ENCODE results near the gene DRAP1.
A peak's percentile ranks its signal among the peaks of the same experiment; 100 is the strongest.

The DRAP1 gene, protein sequence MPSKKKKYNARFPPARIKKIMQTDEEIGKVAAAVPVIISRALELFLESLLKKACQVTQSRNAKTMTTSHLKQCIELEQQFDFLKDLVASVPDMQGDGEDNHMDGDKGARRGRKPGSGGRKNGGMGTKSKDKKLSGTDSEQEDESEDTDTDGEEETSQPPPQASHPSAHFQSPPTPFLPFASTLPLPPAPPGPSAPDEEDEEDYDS

DNA sequence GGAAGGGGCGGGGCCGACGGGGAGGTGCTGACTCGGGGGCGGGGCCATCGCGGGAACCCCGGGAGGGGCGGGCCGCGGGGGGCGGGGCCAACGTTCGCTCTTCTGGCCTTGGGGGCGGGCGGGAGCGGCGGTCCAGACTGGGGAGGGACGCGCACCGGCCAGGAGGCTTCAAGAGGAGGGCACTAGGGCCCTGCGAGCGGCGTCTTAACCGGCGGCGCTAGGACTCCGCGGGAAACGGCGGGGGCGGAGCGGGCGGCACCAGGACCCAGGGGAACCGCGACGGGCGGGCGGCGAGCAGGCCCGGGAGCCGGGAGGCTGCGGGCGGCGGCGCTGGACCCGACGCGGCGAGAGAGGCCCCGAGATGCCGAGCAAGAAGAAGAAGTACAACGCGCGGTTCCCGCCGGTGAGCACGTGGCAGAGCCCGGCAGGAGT lies at the start of gene DRAP1:
Gene DRAP1, plus strand, starts transcription at position 286 of the 432 bp plus-strand sequence. Its CDS starts 76 bp downstream, at position 362.
- Mint-ChIP-seq H3K4me3 (peak within 1 kb of the TSS; percentile 92), H3K9me3 (no peaks in the 10 kb centered on the region), H3K27ac (peak within 1 kb of the TSS; percentile 86), H3K36me3 (ENCODE audit: low read depth) (peaks cover 29% of the 10 kb centered on the region), H3K27me3 (ENCODE audit: low read depth) (no peaks in the 10 kb centered on the region), H3K4me1 (ENCODE audit: low read depth) (peaks cover 22% of the 10 kb centered on the region)

DNA sequence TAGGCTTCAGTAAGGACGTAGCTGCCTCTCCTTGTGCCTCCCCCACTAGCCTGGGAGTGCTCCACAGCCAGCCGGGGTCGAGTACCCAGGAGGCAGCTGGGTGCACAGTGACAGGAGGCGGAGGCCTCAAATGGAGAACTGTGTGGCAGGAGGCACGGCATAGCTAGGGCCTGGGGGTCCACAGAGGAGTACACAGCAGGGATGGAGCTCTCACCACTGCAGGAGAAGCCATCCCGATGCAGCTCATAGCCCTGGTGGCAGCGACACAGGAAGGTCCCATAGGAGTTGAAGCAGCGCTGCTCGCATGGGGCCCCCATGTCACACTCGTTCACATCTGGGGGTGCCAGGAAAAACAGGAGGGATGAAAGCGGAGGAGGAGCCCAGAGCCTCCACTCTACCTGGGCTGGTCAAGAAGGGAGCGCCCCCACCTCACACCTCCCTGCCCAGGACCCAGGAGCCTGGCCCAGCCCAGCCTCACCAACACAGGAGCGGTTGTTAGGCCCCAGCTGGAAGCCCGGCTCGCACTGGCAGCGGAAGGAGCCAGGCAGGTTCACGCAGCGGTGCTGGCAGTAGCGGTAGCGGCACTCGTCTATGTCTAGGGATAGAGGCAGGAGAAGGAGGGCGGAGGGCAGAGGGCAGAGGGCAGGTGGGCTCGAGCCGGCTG lies 49.5 kb upstream of the DRAP1 start:
- H3K36me3 Mint-ChIP-seq (ENCODE audit: low read depth) = peaks cover 12% of the 10 kb centered on the region
- peaks cover 5% of the 10 kb centered on the region for H3K27me3 Mint-ChIP-seq (ENCODE audit: low read depth)
- no peak overlapping the region for H3K27ac Mint-ChIP-seq
- no peaks in the 10 kb centered on the region for H3K9me3 Mint-ChIP-seq
- peaks cover 16% of the 10 kb centered on the region for H3K4me1 Mint-ChIP-seq (ENCODE audit: low read depth)
- H3K4me3 Mint-ChIP-seq = no peak overlapping the region

DNA sequence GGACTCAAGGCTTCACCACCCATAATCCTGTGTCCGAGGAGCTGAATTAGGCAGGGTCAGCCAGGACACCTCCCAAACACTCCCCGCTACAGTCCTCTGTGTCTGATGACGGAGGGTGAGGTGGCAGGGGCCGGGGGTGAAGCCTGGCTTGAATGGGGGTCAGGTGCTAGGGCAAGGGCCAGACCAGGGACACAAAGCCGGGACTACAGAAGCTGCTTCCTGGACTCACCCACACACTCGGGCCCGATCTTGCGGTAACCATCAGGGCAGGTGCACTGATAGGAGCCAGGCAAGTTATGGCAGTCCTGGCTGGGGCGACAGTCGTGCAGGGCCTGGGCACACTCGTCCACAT lies 48.9 kb upstream of the DRAP1 start:
- H3K9me3 Mint-ChIP-seq = no peaks in the 10 kb centered on the region
- peak overlapping the region; percentile 15 for H3K27ac Mint-ChIP-seq
- H3K4me1 Mint-ChIP-seq (ENCODE audit: low read depth) = peaks cover 16% of the 10 kb centered on the region
- H3K27me3 Mint-ChIP-seq (ENCODE audit: low read depth) = peaks cover 5% of the 10 kb centered on the region
- peaks cover 9% of the 10 kb centered on the region for H3K36me3 Mint-ChIP-seq (ENCODE audit: low read depth)
- H3K4me3 Mint-ChIP-seq = no peak overlapping the region

DNA sequence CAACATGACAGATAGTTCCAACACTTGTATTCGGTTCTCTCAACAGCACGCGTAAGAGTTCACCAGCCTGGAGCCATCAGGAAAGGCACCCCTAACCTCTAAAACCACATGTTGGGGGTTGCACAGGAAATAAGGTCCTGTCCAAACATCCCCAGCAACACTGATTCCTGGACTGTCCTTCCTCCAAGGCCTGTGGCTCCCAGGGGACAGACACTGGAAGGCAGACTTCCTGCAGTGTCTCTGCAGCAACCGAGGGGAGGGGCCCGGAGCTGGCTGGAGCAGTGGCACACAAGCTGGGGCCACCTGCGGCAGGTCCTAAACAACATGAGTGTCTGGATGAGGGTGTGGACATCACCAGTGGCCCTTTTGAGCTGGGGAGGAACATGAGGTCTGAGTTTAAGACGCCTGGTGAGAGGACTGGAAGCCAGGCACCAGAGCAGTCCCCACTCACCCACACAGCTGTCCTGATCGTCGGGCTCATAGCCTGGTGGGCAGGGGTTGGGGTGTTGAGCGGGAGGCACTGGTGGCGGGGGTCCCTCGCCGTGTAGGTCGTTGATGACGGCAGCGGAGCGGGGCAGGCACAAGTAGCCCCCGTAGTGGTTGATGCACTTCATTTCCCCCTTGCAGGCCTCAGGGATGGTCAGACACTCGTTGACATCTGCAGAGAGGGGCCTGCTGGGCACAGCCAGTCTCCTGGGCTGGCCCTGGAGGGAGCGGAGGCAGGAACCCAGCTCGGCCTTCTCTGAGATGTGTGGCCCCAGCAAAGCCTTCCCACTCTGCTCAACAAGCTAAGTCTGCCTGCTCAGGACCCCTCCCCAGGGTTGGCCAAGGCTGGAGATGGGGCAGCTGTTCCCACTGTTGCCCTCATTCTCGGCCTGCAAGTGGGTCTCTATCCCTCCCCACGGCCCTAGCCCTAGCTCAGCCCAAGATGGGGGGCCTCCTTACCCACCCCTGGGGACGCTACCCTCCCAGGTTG lies 48.2 kb upstream of the DRAP1 start:
- no peaks in the 10 kb centered on the region for H3K9me3 Mint-ChIP-seq
- peaks cover 16% of the 10 kb centered on the region for H3K4me1 Mint-ChIP-seq (ENCODE audit: low read depth)
- peak overlapping the region; percentile 15 for H3K27ac Mint-ChIP-seq
- peak overlapping the region; percentile 40 for H3K4me3 Mint-ChIP-seq
- peaks cover 7% of the 10 kb centered on the region for H3K36me3 Mint-ChIP-seq (ENCODE audit: low read depth)
- H3K27me3 Mint-ChIP-seq (ENCODE audit: low read depth) = peaks cover 5% of the 10 kb centered on the region

DNA sequence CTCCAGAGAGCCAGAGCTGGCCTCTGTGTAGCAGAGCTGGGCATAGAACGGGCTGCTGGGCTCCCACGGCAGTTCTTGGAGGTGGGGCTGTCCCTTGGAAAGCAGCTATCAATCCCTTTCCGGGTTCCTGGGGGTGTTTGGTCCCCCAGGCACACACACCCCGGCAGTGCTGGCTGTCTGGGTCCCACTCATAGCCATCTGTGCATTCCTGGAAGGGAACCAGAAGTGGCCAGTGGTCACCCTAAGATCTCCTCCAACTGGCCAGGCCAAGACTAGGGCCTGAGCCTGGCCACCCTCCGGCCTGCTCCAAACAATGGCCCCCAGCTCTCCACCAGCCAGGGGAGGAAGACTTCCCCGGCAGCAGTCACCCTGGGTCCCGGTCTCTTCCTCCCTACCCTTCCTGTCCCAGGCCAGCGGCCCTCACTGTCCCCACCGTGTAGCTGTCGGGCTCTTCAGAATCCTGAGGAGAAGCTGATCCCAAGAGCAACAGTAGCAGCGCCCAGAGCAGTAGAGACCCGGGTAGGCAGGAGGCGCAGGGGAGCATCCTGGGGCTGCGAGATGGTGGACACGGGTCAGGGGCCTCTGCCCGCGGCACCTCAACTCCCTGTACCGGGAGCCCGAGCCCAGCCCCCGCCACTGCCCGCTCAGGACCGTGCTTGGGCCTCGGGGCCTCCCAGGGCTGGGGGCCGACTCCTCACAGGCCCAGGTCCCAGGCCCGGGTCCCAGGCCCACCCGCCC lies 47.2 kb upstream of the DRAP1 start:
- no peaks in the 10 kb centered on the region for H3K9me3 Mint-ChIP-seq
- peaks cover 15% of the 10 kb centered on the region for H3K4me1 Mint-ChIP-seq (ENCODE audit: low read depth)
- peaks cover 4% of the 10 kb centered on the region for H3K36me3 Mint-ChIP-seq (ENCODE audit: low read depth)
- peaks cover 5% of the 10 kb centered on the region for H3K27me3 Mint-ChIP-seq (ENCODE audit: low read depth)
- peak overlapping the region; percentile 28 for H3K4me3 Mint-ChIP-seq
- no peak overlapping the region for H3K27ac Mint-ChIP-seq

DNA sequence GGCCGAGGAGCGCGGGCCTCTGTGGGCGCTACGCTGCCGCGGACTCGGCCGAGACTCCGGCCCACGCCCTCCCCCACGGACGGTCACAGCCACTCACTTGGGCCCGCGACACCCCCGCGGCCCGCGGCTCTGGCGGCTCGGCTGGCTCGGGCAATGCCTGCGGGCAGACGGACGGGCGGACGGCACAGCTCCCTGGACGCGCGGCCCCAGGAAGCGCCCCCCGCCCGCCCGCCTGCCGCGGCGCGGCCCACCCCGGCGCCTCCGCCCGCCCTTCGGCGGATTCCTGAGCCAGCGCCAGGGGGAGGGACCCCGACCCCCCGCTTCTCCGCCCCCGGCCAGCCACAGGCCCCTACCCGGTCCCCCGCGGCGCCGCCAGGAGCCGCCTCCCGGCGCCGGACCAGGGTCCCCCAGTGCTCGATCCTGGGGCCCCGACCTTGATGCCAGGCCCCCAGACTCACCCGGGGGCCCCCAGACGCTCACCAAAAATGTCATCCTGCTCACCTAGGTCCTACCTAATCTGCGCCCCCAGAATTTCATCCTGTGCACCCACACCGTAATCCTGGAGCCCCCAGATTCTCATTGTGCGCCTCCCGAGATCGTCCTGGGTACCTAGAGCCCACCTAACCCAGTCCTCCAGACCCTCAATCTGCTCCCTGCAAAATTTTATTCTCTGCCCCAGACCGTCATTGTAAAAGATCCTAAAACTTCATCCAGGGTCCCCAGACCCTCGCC lies 46.5 kb upstream of the DRAP1 start, which contains the start of gene EFEMP2:
Gene EFEMP2, minus strand, starts transcription at position 215 of the 732 bp plus-strand sequence. CDS start 446 bp downstream, outside the sequence.
- Mint-ChIP-seq H3K27me3 (ENCODE audit: low read depth) (peaks cover 5% of the 10 kb centered on the region), H3K9me3 (no peaks in the 10 kb centered on the region), H3K4me1 (ENCODE audit: low read depth) (peaks cover 13% of the 10 kb centered on the region), H3K4me3 (peak within 1 kb of the TSS; percentile 93), H3K27ac (peak within 1 kb of the TSS; percentile 87), H3K36me3 (ENCODE audit: low read depth) (no peaks in the 10 kb centered on the region)

DNA sequence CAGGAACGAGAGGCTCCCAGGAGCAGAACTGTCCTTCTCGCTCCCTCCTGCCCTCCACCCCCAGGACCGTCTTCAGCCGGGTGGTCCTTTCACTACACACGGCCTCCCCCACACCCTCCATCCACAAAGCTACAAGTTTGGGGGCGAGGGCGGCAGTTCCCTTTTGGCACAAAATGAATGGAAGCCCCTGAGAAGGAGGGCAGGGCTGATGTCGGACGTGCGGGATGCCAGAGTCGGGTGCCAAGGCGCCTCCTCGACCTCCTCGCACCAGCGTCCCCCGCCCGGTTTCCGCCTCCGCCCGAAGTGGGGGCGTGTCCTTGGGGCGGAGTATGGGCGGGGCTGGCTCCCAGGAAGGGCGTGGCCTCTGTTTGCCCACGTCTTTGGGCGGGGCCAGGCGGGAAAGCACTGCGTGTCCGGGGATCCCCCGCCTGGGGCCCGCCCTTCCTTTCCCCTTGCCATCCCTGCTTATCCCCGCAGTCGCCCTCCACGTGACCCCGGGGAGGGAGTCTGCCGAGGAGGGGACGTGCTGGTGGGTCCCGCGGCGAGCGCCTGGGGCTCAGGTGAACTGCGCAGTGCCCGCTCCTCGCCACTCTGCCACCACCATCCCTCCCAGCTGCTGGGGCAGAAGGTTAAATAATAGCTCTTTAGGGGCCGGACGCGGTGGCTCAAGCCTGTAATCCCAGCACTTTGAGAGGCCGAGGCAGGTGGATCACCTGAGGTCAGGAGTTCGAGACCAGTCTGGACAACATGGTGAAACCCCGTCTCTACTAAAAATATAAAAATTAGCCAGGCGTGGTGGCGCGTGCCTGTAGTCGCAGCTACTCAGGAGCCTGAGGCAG lies 45.7 kb upstream of the DRAP1 start:
- Mint-ChIP-seq H3K4me1 (ENCODE audit: low read depth) (peaks cover 15% of the 10 kb centered on the region), H3K27ac (peak overlapping the region; percentile 87), H3K4me3 (peak overlapping the region; percentile 93), H3K36me3 (ENCODE audit: low read depth) (no peaks in the 10 kb centered on the region), H3K9me3 (no peaks in the 10 kb centered on the region), H3K27me3 (ENCODE audit: low read depth) (peaks cover 5% of the 10 kb centered on the region)

DNA sequence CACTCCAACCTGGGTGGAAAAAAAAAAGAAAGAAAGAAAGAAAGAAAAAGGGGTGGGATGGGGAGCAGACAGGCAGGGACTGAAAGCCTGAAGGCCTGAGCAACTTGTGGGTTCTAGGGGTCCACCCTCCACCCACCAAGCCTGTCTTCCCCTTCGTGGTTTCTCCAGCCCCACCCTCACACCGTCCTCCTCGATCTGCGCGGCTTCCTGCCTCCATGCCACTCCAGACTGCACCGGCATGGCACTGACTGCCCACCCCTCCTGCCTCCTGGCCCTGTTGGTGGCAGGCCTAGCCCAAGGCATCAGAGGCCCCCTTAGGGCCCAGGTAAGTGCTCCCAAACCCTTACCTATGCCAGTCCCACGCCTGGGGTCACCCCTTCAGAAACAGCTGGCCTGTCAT lies 39.6 kb upstream of the DRAP1 start, which contains the start of gene CTSW:
Gene CTSW, plus strand, starts transcription at position 221 of the 400 bp plus-strand sequence. Its CDS starts 18 bp downstream, at position 239.
- Mint-ChIP-seq H3K4me1 (ENCODE audit: low read depth) (peaks cover 19% of the 10 kb centered on the region), H3K4me3 (peak within 1 kb of the TSS; percentile 48), H3K27me3 (ENCODE audit: low read depth) (no peaks in the 10 kb centered on the region), H3K27ac (peak within 1 kb of the TSS; percentile 76), H3K36me3 (ENCODE audit: low read depth) (peaks cover 9% of the 10 kb centered on the region), H3K9me3 (no peaks in the 10 kb centered on the region)

DNA sequence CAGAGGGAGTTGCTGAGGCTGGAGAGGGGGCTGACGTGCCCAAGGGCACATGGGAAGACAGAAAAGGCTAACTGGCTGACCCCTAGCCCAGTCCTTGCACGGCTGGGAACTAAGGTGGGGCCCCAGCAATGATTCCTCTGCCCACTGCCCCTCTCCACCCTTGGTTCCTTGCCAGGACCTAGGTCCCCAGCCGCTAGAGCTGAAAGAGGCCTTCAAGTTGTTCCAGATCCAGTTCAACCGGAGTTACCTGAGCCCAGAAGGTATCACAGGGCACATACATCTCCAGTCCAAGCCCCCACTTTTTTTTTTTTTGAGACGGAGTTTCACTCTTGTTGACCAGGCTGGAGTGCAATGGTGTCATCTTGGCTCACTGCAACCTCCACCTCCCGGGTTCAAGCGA lies 39.2 kb upstream of the DRAP1 start:
- Mint-ChIP-seq H3K4me3 (no peak overlapping the region), H3K4me1 (ENCODE audit: low read depth) (peaks cover 23% of the 10 kb centered on the region), H3K9me3 (no peaks in the 10 kb centered on the region), H3K27me3 (ENCODE audit: low read depth) (no peaks in the 10 kb centered on the region), H3K27ac (no peak overlapping the region), H3K36me3 (ENCODE audit: low read depth) (peaks cover 11% of the 10 kb centered on the region)

DNA sequence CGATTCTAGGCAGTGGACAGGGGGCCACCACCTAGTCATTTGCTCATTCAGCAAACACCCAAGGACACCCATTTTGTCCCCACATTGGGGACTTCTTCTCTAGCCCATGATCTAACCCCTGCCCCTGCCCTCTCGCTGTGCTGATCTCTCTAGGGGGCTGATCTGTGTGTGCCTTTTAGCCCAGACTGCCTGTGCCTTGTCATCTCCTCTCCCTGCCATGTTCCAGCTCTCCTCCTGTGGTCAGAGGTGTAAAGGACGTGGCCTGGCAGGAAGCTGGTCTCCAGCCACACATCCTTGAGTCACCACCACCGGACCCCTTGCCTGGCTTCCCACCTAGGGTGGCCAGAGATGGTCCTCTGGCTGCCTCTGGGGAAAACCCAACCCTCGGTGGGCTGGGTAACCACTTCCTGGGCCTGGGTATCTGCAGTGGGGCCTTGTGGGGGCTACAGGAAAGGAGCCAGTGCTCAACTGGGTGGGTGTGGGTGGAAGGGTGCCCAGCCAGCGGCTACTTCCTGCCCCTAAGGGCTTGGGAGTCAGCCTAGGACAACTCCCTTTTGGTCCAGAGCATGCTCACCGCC lies 38.3 kb upstream of the DRAP1 start:
- Mint-ChIP-seq H3K4me3 (peak overlapping the region; percentile 48), H3K27me3 (ENCODE audit: low read depth) (no peaks in the 10 kb centered on the region), H3K27ac (peak overlapping the region; percentile 76), H3K9me3 (no peaks in the 10 kb centered on the region), H3K36me3 (ENCODE audit: low read depth) (peaks cover 14% of the 10 kb centered on the region), H3K4me1 (ENCODE audit: low read depth) (peaks cover 28% of the 10 kb centered on the region)

DNA sequence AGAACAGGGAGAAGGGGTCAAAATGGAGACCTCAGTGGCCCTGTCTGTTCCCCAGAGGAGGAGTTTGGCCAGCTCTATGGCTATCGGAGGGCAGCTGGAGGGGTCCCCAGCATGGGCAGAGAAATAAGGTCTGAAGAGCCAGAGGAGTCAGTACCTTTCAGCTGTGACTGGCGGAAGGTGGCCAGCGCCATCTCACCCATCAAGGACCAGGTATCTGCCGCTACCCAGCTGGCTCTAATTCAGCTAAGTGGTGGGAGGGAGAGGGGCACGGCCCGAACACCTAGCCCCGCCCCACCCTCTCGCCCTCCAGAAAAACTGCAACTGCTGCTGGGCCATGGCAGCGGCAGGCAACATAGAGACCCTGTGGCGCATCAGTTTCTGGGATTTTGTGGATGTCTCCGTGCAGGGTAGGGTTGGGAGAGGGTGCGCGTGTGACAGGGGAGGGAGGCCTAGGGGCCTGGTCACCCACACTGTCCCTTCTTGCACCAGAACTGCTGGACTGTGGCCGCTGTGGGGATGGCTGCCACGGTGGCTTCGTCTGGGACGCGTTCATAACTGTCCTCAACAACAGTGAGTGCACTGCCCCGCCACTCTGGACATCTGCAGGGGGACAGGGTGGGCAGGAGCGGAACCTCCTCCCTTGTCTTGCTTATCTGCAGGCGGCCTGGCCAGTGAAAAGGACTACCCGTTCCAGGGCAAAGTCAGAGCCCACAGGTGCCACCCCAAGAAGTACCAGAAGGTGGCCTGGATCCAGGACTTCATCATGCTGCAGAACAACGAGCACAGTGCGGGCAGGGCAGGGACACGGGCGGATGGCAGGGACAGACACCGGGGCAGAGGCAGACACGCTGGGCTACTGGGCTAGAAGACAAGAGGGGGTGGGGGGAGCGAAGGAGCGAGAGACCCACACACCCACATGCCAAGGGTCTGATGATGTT lies 36.8 kb upstream of the DRAP1 start:
- H3K9me3 Mint-ChIP-seq = no peaks in the 10 kb centered on the region
- H3K4me3 Mint-ChIP-seq = no peak overlapping the region
- H3K36me3 Mint-ChIP-seq (ENCODE audit: low read depth) = peaks cover 20% of the 10 kb centered on the region
- no peak overlapping the region for H3K27ac Mint-ChIP-seq
- no peaks in the 10 kb centered on the region for H3K27me3 Mint-ChIP-seq (ENCODE audit: low read depth)
- peaks cover 36% of the 10 kb centered on the region for H3K4me1 Mint-ChIP-seq (ENCODE audit: low read depth)

Data from T-helper 1 cell treated with Interleukin-12 subunit alpha and Interleukin-12 subunit beta and Interleukin-4 antibody, amounts not matched to agents 30 μg/mL and 1 μg/mL, for 36 hours (primary cell).